Astrocyte of the cerebellum (primary cell): Measurements from ENCODE around the gene ITSN1.
"Not testable (repeated sequence)": the region's sequence is repeated elsewhere in the genome, so short reads cannot be mapped to it uniquely, and the experiment has no call there.

Experiments
- DNase-seq: peaks from one replicate; pipeline ENCODE4 v3.0.0-alpha.2; 2011; ENCODE audit warnings: low read depth
- H3K4me3 ChIP-seq: 2 replicates; pipeline ENCODE4 v1.5.1; 2011; ENCODE audit warnings: mild to moderate bottlenecking, low read depth, low read length, moderate library complexity
- in situ Hi-C: cut with HindIII; loops from 2 replicates; pipeline ENCODE4 v1.10.0; 2017; ENCODE audit warnings: low sequenced_read_pairs
- TF ChIP-seq, protein P1 (sequence below): IDR thresholded peaks from 2 replicates; pipeline ENCODE4 v1.5.1; 2012; ENCODE audit warnings: low read length, low read depth, moderate library complexity, mild to moderate bottlenecking; ENCODE audit errors: missing control alignments

The ITSN1 gene

DNA sequence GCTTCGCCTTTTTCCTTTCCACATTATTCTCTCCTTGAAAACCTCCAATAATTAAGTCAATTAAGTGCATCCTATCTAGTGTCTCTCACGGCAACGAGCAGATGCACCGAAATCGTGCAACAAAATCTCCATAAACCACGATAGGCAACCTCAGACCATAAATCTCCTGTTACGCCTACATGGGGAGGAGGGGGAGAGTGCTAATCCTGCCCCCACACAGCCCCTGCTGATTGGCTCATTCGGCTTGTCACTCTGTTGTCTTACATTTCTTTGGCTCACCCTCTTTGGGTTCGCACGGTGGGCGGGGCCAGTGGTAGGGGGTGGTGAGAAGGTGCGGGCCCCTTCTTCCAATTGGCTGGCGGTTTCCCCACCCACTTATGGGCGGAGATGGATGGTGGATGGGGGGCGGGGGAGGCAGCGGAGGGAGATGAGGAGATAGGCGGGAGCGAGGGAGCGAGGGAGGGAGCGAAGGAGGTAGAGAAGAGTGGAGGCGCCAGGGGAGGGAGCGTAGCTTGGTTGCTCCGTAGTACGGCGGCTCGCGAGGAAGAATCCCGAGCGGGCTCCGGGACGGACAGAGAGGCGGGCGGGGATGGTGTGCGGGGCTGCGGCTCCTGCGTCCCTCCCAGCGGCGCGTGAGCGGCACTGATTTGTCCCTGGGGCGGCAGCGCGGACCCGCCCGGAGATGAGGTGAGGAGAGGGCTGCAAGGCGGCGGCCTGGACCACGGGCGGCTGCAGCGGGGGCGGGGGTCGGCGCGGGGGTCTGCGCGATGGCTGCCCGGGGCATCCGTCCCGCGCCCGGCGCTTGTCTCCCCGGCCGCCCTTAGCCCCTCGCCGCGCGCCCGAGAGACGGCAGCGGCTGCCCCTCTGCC lies at the start of gene ITSN1:
ITSN1 (plus strand) TSS at position 475 of the 869 bp plus-strand sequence. CDS start 76,328 bp downstream, outside the sequence.
- peak within 1 kb of the TSS; percentile 89 for H3K4me3 ChIP-seq
- TF ChIP-seq, protein P1, sequence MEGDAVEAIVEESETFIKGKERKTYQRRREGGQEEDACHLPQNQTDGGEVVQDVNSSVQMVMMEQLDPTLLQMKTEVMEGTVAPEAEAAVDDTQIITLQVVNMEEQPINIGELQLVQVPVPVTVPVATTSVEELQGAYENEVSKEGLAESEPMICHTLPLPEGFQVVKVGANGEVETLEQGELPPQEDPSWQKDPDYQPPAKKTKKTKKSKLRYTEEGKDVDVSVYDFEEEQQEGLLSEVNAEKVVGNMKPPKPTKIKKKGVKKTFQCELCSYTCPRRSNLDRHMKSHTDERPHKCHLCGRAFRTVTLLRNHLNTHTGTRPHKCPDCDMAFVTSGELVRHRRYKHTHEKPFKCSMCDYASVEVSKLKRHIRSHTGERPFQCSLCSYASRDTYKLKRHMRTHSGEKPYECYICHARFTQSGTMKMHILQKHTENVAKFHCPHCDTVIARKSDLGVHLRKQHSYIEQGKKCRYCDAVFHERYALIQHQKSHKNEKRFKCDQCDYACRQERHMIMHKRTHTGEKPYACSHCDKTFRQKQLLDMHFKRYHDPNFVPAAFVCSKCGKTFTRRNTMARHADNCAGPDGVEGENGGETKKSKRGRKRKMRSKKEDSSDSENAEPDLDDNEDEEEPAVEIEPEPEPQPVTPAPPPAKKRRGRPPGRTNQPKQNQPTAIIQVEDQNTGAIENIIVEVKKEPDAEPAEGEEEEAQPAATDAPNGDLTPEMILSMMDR, result no peak
- in situ Hi-C loops, result loop anchor here (5.0 kb wide), 3 partner anchors 40 to 260 kb away; no protein-coding TSS in a partner anchor
- DNase-seq, result peak; percentile 99

DNA sequence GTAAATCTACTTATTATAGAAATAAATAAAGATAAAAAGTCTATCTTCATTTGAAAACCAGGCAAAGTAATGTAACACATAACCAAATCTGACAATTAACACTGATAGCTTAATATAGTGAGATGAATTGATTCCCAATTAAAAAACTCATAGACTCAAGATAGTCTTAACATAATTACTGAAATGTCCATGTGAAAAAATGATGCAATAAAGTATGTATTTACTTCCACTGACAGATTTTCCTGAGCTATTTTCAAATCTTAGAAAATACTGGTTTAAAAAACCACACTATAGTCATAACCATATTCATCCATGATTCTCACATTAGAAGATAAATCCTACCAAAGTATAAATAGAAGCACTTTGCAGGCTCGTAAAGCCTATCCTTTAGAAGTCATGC lies 44.2 kb upstream of the ITSN1 start:
- no peak for DNase-seq
- TF ChIP-seq, protein P1, result no peak
- no peak overlapping the region for H3K4me3 ChIP-seq
- in situ Hi-C loops, result no loop called here

DNA sequence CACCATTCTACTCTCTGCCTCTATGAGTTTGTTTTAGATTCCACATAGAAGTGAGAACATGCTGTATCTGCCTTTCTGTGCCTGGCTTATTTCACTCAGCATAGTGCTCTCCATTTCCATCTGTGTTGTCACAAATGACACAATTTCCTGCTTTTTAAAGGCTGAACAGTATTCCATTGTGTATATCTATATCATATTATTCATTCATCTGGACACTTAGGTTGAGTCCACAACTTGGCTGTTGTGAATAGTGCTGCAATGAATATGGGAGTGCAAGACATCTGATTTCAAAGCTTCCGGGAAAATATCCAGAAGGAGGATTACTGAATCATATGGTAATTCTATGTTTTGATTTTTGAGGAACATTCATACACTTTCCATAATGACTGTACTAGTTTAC lies 33.7 kb upstream of the ITSN1 start:
- DNase-seq, result no peak

DNA sequence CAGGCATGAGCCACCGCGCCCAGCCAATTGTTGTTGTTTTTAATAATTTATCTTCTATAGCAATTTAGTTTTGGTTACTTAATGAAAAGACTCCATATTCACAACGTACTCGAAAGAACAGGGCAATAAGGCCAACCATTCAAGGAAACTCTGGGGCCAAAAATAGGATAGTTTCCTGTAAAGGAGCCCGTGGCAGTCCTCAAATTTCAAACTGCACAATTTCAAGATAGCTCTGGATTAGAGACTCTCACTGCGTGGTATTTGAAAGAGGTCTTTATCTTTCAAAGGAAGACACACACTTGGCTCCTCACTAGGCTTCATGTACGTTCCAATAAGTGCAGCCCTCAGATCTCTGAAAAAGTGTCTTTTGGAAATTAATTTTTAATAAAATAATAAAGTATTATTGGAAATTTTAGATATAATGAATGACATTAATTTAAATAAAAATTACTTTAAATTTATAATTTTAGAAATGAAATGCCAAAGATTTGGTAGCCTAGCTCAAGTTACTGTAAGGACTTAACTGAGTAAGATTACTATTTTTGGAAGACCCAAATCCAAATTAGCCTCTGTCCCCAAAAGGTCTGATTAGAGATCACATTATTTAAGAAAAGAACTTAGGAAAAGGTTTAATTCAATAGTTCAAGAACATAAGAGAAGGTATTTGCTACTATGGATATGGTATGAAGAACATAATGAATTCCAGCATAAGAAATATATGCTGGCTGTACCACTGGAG lies 31.1 kb upstream of the ITSN1 start:
- in situ Hi-C loops, result no loop called here

More for the DNA sequence above, 33.7 kb upstream of the ITSN1 start:
- in situ Hi-C loops, result no loop called here
- H3K4me3 ChIP-seq, result no peak overlapping the region
- TF ChIP-seq, protein P1, result no peak

DNA sequence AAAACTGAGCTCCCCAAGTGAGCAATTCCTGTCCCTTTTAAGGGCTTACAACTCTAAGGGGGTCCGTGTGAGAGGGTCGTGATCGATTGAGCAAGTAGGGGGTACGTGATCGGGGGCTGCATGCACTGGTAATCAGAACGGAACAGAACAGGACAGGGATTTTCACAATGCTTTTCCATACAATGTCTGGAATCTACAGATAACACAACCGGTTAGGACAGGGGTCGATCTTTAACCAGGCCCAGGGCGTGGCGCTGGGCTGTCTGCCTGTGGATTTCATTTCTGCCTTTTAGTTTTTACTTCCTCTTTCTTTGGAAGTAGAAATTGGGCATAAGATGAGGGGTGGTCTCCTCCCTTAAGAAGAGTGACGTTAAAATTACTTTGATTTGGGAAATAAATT lies 24.7 kb upstream of the ITSN1 start:
- in situ Hi-C loops, DNase-seq, H3K4me3 ChIP-seq: not testable (repeated sequence)

More for the DNA sequence above, 31.1 kb upstream of the ITSN1 start:
- H3K4me3 ChIP-seq, result no peak overlapping the region
- no peak for DNase-seq
- TF ChIP-seq, protein P1, result no peak

DNA sequence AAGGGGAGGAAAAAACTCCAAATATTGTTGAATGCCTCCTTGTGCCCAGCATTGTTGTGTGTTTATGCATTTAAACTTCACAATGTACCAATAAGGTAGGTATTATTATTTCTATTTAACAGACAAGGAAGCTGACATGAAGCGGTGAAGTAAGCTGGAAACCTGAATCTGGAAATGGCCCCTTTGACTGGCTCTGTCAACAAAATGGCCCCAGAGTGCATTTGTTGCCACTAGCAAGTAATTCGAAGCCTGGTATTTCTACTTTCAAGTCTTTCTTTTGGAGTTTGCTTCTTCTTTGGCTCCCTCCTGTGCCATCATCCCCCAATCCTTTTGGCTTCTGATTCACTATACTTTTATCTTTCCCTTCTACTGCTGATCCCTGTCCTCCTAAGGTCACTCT lies 23.9 kb upstream of the ITSN1 start:
- in situ Hi-C loops, result no loop called here
- TF ChIP-seq, protein P1, result no peak
- no peak for DNase-seq
- H3K4me3 ChIP-seq, result no peak overlapping the region
